Upper lobe of left lung (tissue), 4 donors: ENCODE measurements around the gene PARVA.

ENCODE experiments used
- CTCF ChIP-seq, 6 experiments: fragments of 450-650 bp in 4 of 6; fragments of 200-600 bp in 2 of 6; sonication (generic) in 2 of 6; IDR thresholded peaks; one replicate each; pipeline ENCODE4 v1.5.1; 2016 to 2019; ENCODE audit warnings: antibody characterized with exemption in 6 of 6
- EP300 ChIP-seq, 4 donors: sonication (generic); formaldehyde crosslinking; IDR thresholded peaks; one replicate each; pipeline ENCODE4 v1.5.1; 2017; ENCODE audit warnings: antibody characterized with exemption in 4 of 4, control low read depth in 2 of 4
- POLR2A ChIP-seq, 4 donors: fragments of 450-650 bp; IDR thresholded peaks; one replicate each; pipeline ENCODE4 v1.5.1; 2016 to 2017; ENCODE audit warnings: antibody characterized with exemption in 4 of 4, mild to moderate bottlenecking in 2 of 4
- POLR2AphosphoS5 ChIP-seq, 2 donors: sonication (generic); formaldehyde crosslinking; IDR thresholded peaks; one replicate each; pipeline ENCODE4 v1.5.1; 2017; ENCODE audit warnings: antibody characterized with exemption in 2 of 2

- TF ChIP-seq CTCF (IDR thresholded peaks at IDR 0.05) (no peak), POLR2AphosphoS5 (IDR thresholded peaks at IDR 0.05) (no peak), POLR2A (IDR thresholded peaks at IDR 0.05) (no peak), EP300 (IDR thresholded peaks at IDR 0.05) (no peak)
These were observed 82.0 kb downstream of the PARVA start for GRCh38 chr11:12459374-12459773.
